Smooth muscle cell (in vitro differentiated cells): Measurements from ENCODE around the gene ABHD8. TPM values are rescaled to one million over a fixed set of nuclear protein-coding genes. Genes with fewer than 3 reads are reported as not detected.

ENCODE experiments used
- DNase-seq: peaks from one replicate; lab custom pipeline; 2025; ENCODE audit not compliant: unreplicated experiment; lab: John Stamatoyannopoulos, UW
- H2AFZ ChIP-seq: fragments of 200-600 bp; sonication (generic); 2 replicates; pipeline ENCODE4 v1.6.0; 2016; ENCODE audit warnings: antibody characterized with exemption, low read depth, mild to moderate bottlenecking
- H3F3A ChIP-seq: fragments of 200-600 bp; sonication (generic); 2 replicates; pipeline ENCODE4 v1.6.0; 2017; ENCODE audit warnings: antibody characterized with exemption, low read depth
- H3K27ac ChIP-seq: fragments of 200-600 bp; sonication (generic); 2 replicates; pipeline ENCODE4 v1.5.1; 2016; ENCODE audit warnings: low read depth, mild to moderate bottlenecking
- H3K27me3 ChIP-seq: fragments of 200-600 bp; sonication (generic); 2 replicates; pipeline ENCODE4 v1.6.1; 2016; ENCODE audit warnings: low read depth, mild to moderate bottlenecking
- H3K36me3 ChIP-seq: fragments of 200-600 bp; sonication (generic); 2 replicates; pipeline ENCODE4 v1.5.1; 2016; ENCODE audit warnings: low read depth
- H3K4me1 ChIP-seq: fragments of 200-600 bp; sonication (generic); 2 replicates; pipeline ENCODE4 v1.5.1; 2016; ENCODE audit warnings: low read depth
- H3K4me2 ChIP-seq: fragments of 200-600 bp; sonication (generic); 2 replicates; pipeline ENCODE4 v1.6.0; 2016; ENCODE audit warnings: mild to moderate bottlenecking
- H3K4me3 ChIP-seq: fragments of 200-600 bp; sonication (generic); 2 replicates; pipeline ENCODE4 v1.5.1; 2016; ENCODE audit warnings: mild to moderate bottlenecking
- H3K79me2 ChIP-seq: fragments of 200-600 bp; sonication (generic); 2 replicates; pipeline ENCODE4 v1.6.0; 2016; ENCODE audit warnings: low read depth, mild to moderate bottlenecking
- H3K9ac ChIP-seq: fragments of 200-600 bp; sonication (generic); 2 replicates; pipeline ENCODE4 v1.6.0; 2016; ENCODE audit warnings: low read depth
- H3K9me3 ChIP-seq: fragments of 200-600 bp; sonication (generic); replicated peaks from 2 replicates; pipeline ENCODE4 v1.5.1; 2016; ENCODE audit warnings: low read depth
- H4K20me1 ChIP-seq: fragments of 200-600 bp; sonication (generic); 2 replicates; pipeline ENCODE4 v1.6.0; 2016; ENCODE audit warnings: low read depth
- WGBS: methylation state at CpG from one replicate; pipeline ENCODE4 v1.1.7; 2016; ENCODE audit warnings: low lambda C conversion rate; 5-methylcytosine and 5-hydroxymethylcytosine counted together
- polyA plus RNA-seq: library from polyadenylated mRNA; unstranded; fragments of >200 nt; fragmentation: Nextera tagmentation; extraction: Ambion mirVana; gene quantifications from 2 replicates; pipeline ENCODE4 v1.2.1, GENCODE V29; 2016
- total RNA-seq: library from RNA; depleted of rRNA; stranded (reverse); fragments of >200 nt; gene quantifications from 2 replicates; pipeline ENCODE4 v1.2.3, GENCODE V29; 2014
- TF ChIP-seq, protein P1 (sequence below): fragments of 200-600 bp; sonication (generic); IDR thresholded peaks from 2 replicates; pipeline ENCODE4 v1.5.1; 2017; ENCODE audit warnings: borderline replicate concordance, mild to moderate bottlenecking, antibody characterized with exemption; ENCODE audit not compliant: insufficient read depth, poor library complexity, severe bottlenecking

ABHD8 gene
- total and polyA plus RNA-seq, 2 experiments from 2014 or later: 9.2 to 15.1 TPM

- Histone ChIP-seq H3K27ac (no peak overlapping the region), H3K9me3 (no peaks in the 10 kb centered on the region), H3K4me3 (no peak overlapping the region), H2AFZ (no peak overlapping the region), H3K79me2 (no peaks in the 10 kb centered on the region), H3K36me3 (no peaks in the 10 kb centered on the region), H4K20me1 (no peaks in the 10 kb centered on the region), H3K9ac (no peak overlapping the region), H3K4me1 (no peaks in the 10 kb centered on the region), H3K27me3 (no peaks in the 10 kb centered on the region), H3K4me2 (no peak overlapping the region), H3F3A (no peaks in the 10 kb centered on the region)
- WGBS: 86% methylated on average over 18 of the region's 18 CpGs
- TF ChIP-seq, protein P1, sequence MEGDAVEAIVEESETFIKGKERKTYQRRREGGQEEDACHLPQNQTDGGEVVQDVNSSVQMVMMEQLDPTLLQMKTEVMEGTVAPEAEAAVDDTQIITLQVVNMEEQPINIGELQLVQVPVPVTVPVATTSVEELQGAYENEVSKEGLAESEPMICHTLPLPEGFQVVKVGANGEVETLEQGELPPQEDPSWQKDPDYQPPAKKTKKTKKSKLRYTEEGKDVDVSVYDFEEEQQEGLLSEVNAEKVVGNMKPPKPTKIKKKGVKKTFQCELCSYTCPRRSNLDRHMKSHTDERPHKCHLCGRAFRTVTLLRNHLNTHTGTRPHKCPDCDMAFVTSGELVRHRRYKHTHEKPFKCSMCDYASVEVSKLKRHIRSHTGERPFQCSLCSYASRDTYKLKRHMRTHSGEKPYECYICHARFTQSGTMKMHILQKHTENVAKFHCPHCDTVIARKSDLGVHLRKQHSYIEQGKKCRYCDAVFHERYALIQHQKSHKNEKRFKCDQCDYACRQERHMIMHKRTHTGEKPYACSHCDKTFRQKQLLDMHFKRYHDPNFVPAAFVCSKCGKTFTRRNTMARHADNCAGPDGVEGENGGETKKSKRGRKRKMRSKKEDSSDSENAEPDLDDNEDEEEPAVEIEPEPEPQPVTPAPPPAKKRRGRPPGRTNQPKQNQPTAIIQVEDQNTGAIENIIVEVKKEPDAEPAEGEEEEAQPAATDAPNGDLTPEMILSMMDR: no peak
- no peak for DNase-seq
These were observed 48.0 kb downstream of the ABHD8 start for GRCh38 chr19:17255150-17255621.

- Histone ChIP-seq H3K4me1 (no peaks in the 10 kb centered on the region), H3K9me3 (no peaks in the 10 kb centered on the region), H3K36me3 (no peaks in the 10 kb centered on the region), H3K4me3 (no peak overlapping the region), H3K4me2 (no peak overlapping the region), H3K79me2 (no peaks in the 10 kb centered on the region), H2AFZ (no peak overlapping the region), H3K27me3 (no peaks in the 10 kb centered on the region), H3K27ac (no peak overlapping the region), H4K20me1 (no peaks in the 10 kb centered on the region), H3F3A (no peaks in the 10 kb centered on the region), H3K9ac (no peak overlapping the region)
- WGBS: 91% methylated on average over 10 of the region's 10 CpGs
- TF ChIP-seq, protein P1: no peak
- no peak for DNase-seq
These were observed 48.6 kb downstream of the ABHD8 start for GRCh38 chr19:17254636-17255035.

DNA sequence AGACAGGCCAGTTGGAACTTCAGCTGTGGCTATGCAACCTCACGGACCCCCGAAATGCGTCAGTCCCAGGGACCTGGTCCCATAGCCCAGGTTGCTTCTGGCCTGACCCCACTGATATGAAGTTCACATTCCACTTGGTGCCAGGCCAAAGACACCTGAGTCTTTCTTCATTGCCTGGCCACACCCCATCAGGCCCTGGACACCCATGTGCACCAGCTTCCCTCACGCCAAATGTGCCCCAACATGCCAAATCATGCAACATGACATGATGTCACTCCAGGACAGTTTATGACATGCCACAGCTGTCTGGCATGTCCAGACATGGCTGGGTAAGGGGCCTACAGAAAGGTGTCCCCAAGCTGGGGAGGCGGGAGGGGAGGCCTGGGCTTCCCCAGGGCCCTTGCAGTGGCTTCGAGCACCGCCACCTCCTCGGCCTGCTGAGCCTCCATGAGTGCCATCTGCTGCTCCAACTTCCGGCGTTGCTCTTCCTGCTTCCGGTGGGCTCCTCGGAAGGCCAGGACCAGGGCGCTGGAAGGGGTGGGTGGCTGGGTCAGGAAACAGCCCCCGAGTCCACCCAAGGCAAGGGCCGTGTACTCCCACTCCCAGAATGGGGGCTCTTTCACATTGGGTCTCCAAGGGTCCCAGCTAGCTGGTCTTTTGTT is 53.2 kb downstream of the ABHD8 start:
- WGBS: 96% methylated on average over 15 of the region's 15 CpGs
- no peaks in the 10 kb centered on the region for H3K36me3 ChIP-seq
- DNase-seq: no peak
- peaks cover 24% of the 10 kb centered on the region for H3K4me1 ChIP-seq
- no peak overlapping the region for H3K4me3 ChIP-seq
- H3K9me3 ChIP-seq: no peaks in the 10 kb centered on the region
- H3K27ac ChIP-seq: peak overlapping the region; percentile 73
- H3K4me2 ChIP-seq: no peak overlapping the region
- H3K27me3 ChIP-seq: no peaks in the 10 kb centered on the region
- no peak overlapping the region for H2AFZ ChIP-seq
- H4K20me1 ChIP-seq: no peaks in the 10 kb centered on the region
- peaks cover 2% of the 10 kb centered on the region for H3K79me2 ChIP-seq
- H3F3A ChIP-seq: no peaks in the 10 kb centered on the region
- H3K9ac ChIP-seq: no peak overlapping the region
- TF ChIP-seq, protein P1: no peak
